ENCODE results near the gene CHCHD1.
"Not testable (repeated sequence)": the region's sequence is repeated elsewhere in the genome, so short reads cannot be mapped to it uniquely, and the experiment has no call there.

CHCHD1 gene

GRCh38 chr10:73763343-73763742 is 18.5 kb upstream of the CHCHD1 start:
- no peak overlapping the region for H3K4me3 ChIP-seq (ENCODE audit: low read length)
- no peak for DNase-seq (ENCODE audit: low read depth, low spot score)

GRCh38 chr10:73765066-73765465 is 16.8 kb upstream of the CHCHD1 start:
- H3K4me3 ChIP-seq (ENCODE audit: low read length): no peak overlapping the region
- DNase-seq (ENCODE audit: low read depth, low spot score): no peak

DNA sequence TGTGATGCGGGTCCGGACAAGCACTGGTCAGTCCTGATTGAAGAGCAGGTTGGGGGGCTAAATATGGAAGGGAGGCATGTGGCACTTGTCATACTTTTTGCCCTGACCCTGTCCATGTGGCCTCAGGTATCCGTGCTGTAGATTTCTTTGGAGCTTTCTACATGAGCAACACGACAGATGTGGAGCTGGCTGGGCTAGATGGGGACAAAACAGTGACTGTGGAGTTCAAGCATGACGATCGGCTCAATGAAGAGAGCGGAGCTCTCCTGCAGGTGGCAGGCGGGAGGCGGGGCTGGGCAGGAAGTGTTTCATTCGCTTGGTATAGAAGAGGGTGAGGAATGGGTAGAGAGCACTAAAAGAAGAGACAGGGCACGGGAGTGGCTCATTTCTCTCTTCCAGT is 13.0 kb upstream of the CHCHD1 start:
- peak; percentile 71 for DNase-seq (ENCODE audit: low read depth, low spot score)
- no peak overlapping the region for H3K4me3 ChIP-seq (ENCODE audit: low read length)

GRCh38 chr10:73769396-73769795 is 12.5 kb upstream of the CHCHD1 start:
- DNase-seq (ENCODE audit: low read depth, low spot score): no peak
- H3K4me3 ChIP-seq (ENCODE audit: low read length): no peak overlapping the region

DNA sequence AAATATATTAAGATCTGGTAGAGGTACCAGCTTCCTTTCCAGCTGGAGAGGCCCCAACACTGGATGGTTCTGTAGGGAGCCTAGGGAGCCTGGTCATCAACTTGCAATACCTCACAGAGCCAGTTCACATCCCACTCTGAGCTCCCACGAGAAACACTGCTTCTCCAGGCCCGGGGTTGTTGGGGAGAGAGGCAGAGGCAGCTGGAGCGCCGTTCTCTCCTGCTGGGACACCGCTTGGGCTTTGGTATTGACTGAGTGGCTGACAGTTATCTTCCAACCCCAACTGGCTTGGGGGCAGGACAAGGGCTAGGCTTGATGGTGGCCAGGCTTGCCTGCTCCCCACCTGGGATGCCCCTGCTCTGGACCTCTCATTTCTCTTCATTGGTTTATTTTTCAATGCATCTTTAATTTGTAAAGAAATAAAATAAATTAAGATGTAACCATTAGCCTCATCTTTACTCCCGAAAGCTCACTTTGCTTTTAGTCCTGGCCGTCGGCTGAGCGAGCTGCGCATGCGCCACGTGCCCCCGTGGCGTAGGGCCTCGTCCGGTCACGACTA is 10.0 kb upstream of the CHCHD1 start:
- no peak for DNase-seq (ENCODE audit: low read depth, low spot score)
- peak overlapping the region; percentile 84 for H3K4me3 ChIP-seq (ENCODE audit: low read length)

DNA sequence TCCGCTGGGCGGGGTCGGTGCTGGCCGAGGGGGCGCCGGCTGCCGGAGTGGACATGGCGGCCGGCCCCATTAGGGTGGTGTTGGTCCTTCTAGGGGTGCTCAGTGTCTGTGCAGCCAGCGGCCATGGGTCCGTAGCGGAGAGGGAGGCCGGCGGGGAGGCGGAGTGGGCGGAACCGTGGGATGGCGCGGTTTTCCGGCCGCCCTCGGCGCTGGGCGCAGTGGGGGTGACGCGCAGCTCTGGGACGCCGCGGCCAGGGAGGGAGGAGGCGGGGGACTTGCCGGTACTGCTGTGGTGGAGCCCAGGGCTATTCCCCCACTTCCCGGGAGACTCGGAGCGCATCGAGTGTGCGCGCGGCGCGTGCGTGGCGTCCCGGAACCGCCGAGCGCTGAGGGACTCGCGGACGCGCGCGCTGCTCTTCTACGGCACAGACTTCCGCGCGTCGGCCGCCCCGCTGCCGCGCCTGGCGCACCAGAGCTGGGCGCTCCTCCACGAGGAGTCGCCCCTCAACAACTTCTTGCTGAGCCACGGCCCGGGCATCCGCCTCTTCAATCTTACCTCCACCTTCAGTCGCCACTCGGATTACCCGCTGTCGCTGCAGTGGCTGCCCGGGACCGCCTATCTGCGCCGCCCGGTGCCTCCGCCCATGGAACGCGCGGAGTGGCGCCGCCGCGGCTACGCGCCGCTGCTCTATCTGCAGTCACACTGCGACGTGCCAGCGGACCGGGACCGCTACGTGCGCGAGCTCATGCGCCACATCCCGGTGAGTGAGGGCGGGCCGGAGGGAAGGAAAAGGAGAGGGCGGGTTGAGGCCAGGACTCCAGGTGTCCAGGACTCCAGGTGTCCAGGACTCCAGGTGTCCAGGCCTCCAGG is 9.3 kb upstream of the CHCHD1 start:
- peak overlapping the region; percentile 84 for H3K4me3 ChIP-seq (ENCODE audit: low read length)
- DNase-seq (ENCODE audit: low read depth, low spot score): peak; percentile 50

GRCh38 chr10:73773152-73773879 is 8.5 kb upstream of the CHCHD1 start:
- peak overlapping the region; percentile 84 for H3K4me3 ChIP-seq (ENCODE audit: low read length)
- DNase-seq (ENCODE audit: low read depth, low spot score): no peak

DNA sequence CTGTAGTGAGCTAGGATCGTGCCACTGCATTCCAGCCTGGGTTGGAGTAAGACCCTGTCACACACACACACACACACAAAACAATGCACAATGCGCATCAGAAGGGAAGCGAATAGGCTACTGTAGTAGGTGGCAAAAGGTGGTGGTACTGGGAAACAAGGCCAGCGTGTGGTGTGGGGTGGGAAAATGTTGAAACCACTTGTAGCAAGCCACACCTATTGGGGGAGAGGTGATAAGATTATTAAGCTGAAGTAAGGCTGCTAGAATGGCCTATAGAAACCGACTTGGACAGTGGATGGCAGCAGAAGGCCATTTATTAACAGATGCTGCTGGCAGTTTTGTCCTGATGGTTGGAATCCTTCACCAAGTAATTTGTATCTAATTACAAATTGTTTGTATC is 7.2 kb upstream of the CHCHD1 start:
- DNase-seq (ENCODE audit: low read depth, low spot score): no peak
- H3K4me3 ChIP-seq (ENCODE audit: low read length): no peak overlapping the region

DNA sequence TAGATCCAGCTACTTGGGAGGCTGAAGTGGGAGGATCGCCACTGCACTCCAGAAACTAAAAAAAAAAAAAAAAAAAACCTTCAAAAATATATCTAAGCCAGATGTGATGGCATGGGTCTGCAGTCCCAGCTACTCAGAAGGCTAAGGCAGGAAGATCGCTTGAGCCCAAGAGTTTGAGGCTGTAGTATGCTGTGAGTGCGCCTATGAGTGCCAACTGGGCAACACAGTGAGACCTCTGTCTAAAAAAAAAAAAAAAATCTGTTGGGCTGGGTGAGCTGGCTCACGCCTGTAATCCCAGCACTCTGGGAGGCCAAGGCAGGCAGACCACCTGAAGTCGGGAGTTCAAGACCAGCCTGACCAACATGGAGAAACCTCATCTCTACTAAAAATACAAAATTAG is 2.8 kb upstream of the CHCHD1 start:
- DNase-seq (ENCODE audit: low read depth, low spot score): no peak
- H3K4me3 ChIP-seq (ENCODE audit: low read length): no peak overlapping the region

- no peak overlapping the region for H3K4me3 ChIP-seq (ENCODE audit: low read length)
- no peak for DNase-seq (ENCODE audit: low read depth, low spot score)
Measured at GRCh38 chr10:73779539-73780197, 2.2 kb upstream of the CHCHD1 start.

DNA sequence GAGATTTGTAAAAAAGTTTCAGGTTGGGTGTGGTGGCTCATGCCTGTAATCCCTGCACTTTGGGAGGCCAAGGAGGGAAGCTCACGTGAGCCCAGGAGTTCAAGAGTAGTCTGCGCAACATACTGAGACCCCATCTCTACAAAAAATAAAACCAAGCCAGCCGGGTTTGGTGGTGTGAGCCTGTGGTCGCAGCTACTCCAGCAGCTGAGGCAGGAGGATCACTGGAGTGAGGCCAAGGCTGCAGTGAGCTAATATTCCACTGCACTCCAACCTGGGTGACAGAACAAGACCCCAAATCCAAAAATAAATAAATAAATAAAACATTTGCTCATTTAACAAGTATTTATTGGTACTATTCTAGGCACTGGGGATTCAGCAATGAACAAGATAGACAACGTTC is 1.5 kb upstream of the CHCHD1 start:
- no peak for DNase-seq (ENCODE audit: low read depth, low spot score)
- H3K4me3 ChIP-seq (ENCODE audit: low read length): no peak overlapping the region

DNA sequence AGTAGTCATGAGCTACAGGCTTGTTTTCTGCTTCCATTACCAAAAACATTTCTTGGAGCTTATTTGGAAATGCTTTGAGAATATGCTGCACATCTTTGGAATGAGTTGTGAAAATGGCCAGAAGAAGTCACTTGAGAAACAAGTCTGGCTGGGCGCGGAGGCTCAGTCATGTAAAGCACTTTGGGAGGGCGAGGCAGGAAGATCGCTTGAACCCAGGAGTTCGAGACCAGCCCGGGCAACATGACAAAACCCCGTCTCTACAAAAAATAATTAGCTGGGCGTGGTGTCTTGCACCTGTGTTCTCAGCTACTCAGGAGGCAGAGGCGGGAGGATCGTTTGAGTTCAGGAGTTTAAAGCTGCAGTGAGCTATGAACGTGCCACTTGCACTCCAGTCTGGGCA is 882 bp upstream of the CHCHD1 start:
- DNase-seq (ENCODE audit: low read depth, low spot score): no peak
- H3K4me3 ChIP-seq (ENCODE audit: low read length): peak overlapping the region; percentile 85

DNA sequence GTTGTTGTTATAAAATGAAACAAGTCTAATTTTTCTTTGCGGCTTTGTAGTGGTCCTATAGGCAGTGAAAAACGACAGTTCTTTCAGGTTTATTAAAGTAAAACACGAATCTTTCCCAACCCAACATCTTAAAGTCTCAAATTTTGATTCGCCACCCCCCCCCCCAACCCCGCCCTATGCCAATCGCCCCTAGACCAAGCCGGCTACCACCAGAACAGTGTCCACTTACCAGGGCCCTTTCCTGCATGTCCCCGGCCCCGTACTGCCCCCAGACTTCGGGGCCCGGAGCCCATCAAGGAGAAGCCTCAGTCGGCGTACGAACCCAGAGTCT is 335 bp upstream of the CHCHD1 start:
- peak overlapping the region; percentile 85 for H3K4me3 ChIP-seq (ENCODE audit: low read length)

DNA sequence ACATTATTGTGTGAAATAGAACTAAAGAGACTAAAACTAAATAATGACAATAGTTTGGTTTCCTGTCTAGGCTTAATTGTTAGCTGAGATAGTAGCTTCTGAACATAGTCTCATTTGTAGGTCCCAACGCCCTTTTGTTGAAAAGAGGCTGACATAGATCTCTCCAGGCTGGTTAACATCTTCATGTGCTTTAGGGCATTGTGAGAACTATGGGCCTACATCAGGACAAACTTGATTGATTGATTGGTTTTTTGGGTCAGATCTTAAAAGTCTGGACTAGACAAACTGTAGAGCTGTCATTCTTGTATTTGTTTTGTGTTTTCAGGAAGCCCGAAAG is 869 bp downstream of the CHCHD1 start:
- no peak for DNase-seq (ENCODE audit: low read depth, low spot score)
- H3K4me3 ChIP-seq (ENCODE audit: low read length): peak overlapping the region; percentile 85

More for the DNA sequence above, 335 bp upstream of the CHCHD1 start:
- DNase-seq (ENCODE audit: low read depth, low spot score): no peak

GRCh38 chr10:73785211-73785720 is 3.4 kb downstream of the CHCHD1 start, which contains the start of gene ZSWIM8:
Gene ZSWIM8, plus strand, starts transcription at chr10:73785606. Its CDS starts 273 bp downstream, at chr10:73785879.
- peak; percentile 91 for DNase-seq (ENCODE audit: low read depth, low spot score)
- H3K4me3 ChIP-seq (ENCODE audit: low read length): peak within 1 kb of the TSS; percentile 77

GRCh38 chr10:73785721-73786511 is 4.1 kb downstream of the CHCHD1 start:
- DNase-seq (ENCODE audit: low read depth, low spot score): no peak
- peak overlapping the region; percentile 77 for H3K4me3 ChIP-seq (ENCODE audit: low read length)

DNA sequence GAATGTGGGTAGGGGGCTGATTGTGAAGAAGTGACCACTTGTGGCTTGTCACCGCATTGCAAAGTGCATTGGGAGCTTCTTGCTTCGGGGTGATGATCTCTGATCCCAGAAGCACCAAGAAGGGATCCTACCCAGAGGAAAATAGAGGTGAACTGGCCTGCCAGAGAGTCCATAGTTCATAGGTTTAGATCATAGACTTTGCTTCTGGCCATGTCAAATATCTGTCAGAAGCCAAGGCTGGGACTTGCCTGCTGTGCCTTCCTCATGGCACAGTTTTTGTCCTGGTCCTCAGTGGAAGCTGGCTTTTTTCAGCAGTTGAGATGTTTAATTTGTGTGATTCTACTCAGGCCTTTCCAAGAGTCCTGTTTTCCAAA is 4.7 kb downstream of the CHCHD1 start:
- peak overlapping the region; percentile 77 for H3K4me3 ChIP-seq (ENCODE audit: low read length)
- no peak for DNase-seq (ENCODE audit: low read depth, low spot score)

DNA sequence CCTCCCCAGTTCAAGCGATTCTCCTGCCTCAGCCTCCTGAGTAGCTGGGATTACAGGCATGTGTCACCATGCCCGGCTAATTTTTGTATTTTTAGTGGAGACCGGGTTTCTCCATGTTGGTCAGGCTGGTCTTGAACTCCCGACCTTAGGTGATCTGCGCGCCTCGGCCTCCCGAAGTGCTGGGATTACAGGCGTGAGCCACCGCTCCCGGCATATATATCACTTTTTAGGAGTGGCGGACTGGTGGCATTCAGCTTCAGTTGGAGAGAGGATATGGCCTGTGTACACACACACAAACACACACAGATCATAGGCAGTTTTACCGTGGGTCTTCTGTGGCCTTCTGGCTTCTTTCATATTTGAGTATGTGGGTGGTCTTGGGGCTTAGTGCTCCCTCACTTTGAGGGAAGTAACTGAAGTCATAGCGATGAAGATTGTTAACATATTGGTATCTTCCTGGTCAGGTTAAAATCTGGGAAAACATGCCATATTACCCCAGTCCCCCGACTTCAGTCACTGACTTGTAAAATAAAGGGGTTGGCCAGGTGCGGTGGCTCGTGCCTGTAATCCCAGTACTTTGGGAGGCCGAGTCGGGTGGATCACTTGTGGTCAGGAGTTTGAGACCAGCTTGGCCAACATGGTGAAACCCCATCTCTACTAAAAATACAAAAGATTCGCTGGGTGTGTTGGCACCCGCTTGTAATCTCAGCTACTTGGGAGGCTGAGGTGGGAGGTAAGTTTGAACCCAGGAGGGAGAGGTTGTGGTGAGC is 5.4 kb downstream of the CHCHD1 start:
- not testable (repeated sequence) for H3K4me3 ChIP-seq (ENCODE audit: low read length); DNase-seq (ENCODE audit: low read depth, low spot score)

Data from Jurkat, Clone E6-1 (cell line).